Neural cell (in vitro differentiated cells): Measurements from ENCODE around the gene GALNT4. TPM values are rescaled to one million over a fixed set of nuclear protein-coding genes. Genes with fewer than 3 reads are reported as not detected.

Experiments
- H2AFZ ChIP-seq: fragments of 200-600, 300-800 bp; sonication (generic), shearing (Covaris generic); 2 replicates; pipeline ENCODE4 v1.6.0; 2014; ENCODE audit warnings: low read depth, mild to moderate bottlenecking, antibody characterized with exemption, low read length, moderate library complexity
- H3F3A ChIP-seq: fragments of 200-600 bp; shearing (Covaris generic); 2 replicates; pipeline ENCODE4 v1.6.1; 2016; ENCODE audit warnings: mild to moderate bottlenecking, moderate library complexity, mixed read lengths, antibody characterized with exemption, low read length; ENCODE audit not compliant: insufficient read depth, poor library complexity, severe bottlenecking
- H3K27ac ChIP-seq: fragments of 200-600, 300-800 bp; sonication (generic), shearing (Covaris generic); 2 replicates; pipeline ENCODE4 v1.5.1; 2014; ENCODE audit warnings: mild to moderate bottlenecking, low read length, moderate library complexity
- H3K27me3 ChIP-seq: fragments of 300-800, 200-600 bp; sonication (generic), shearing (Covaris generic); 2 replicates; pipeline ENCODE4 v1.6.0; 2014; ENCODE audit warnings: mild to moderate bottlenecking, low read depth, low read length, moderate library complexity; ENCODE audit not compliant: insufficient read depth
- H3K36me3 ChIP-seq: fragments of 300-800, 200-600 bp; sonication (generic), shearing (Covaris generic); 2 replicates; pipeline ENCODE4 v1.5.1; 2014; ENCODE audit warnings: mild to moderate bottlenecking, antibody characterized with exemption, low read length, moderate library complexity; ENCODE audit not compliant: insufficient read depth
- H3K4me2 ChIP-seq: fragments of 300-800, 200-600 bp; sonication (generic), shearing (Covaris generic); 2 replicates; pipeline ENCODE4 v1.6.0; 2014; ENCODE audit warnings: mild to moderate bottlenecking, low read length
- H3K4me3 ChIP-seq: fragments of 300-800, 200-600 bp; sonication (generic), shearing (Covaris generic); 2 replicates; pipeline ENCODE4 v1.5.1; 2014; ENCODE audit warnings: mild to moderate bottlenecking, low read length, moderate library complexity
- H3K79me2 ChIP-seq: fragments of 200-600 bp; shearing (Covaris generic); replicated peaks from 2 replicates; pipeline ENCODE4 v1.6.0; 2014; ENCODE audit warnings: mild to moderate bottlenecking, low read length, moderate library complexity; ENCODE audit not compliant: insufficient read depth
- H3K9ac ChIP-seq: fragments of 300-800, 200-600 bp; sonication (generic), shearing (Covaris generic); 2 replicates; pipeline ENCODE4 v1.6.1; 2016; ENCODE audit warnings: mild to moderate bottlenecking, low read length, mixed read lengths
- H3K9me2 ChIP-seq: fragments of 200-600 bp; shearing (Covaris generic); 2 replicates; pipeline ENCODE4 v1.6.1; 2016; ENCODE audit warnings: mild to moderate bottlenecking, low read length, mixed read lengths; ENCODE audit not compliant: insufficient read depth
- H3K9me3 ChIP-seq: fragments of 200-600, 300-800 bp; sonication (generic), shearing (Covaris generic); 2 replicates; pipeline ENCODE4 v1.6.1; 2016; ENCODE audit warnings: mild to moderate bottlenecking, mixed run types, low read length, moderate library complexity, mixed read lengths
- H4K20me1 ChIP-seq: fragments of 200-600 bp; shearing (Covaris generic); 2 replicates; pipeline ENCODE4 v1.6.1; 2016; ENCODE audit warnings: mild to moderate bottlenecking, mixed run types; ENCODE audit not compliant: insufficient read depth
- EZH2 ChIP-seq: fragments of 200-600, 300-800 bp; shearing (Covaris generic), sonication (generic); IDR thresholded peaks from 2 replicates; pipeline ENCODE4 v1.6.1; 2014; ENCODE audit warnings: antibody characterized with exemption, low read length, borderline replicate concordance, mild to moderate bottlenecking; ENCODE audit not compliant: insufficient read depth, poor library complexity, severe bottlenecking
- MXI1 ChIP-seq: fragments of 450-650 bp; conservative IDR thresholded peaks from 2 replicates; pipeline ENCODE4 v1.6.1; 2014; ENCODE audit warnings: antibody characterized with exemption, mild to moderate bottlenecking; ENCODE audit not compliant: poor library complexity, severe bottlenecking
- POLR2AphosphoS5 ChIP-seq: IDR thresholded peaks from 2 replicates; pipeline ENCODE4 v1.6.1; 2012
- RAD21 ChIP-seq: fragments of 450-650 bp; conservative IDR thresholded peaks from 2 replicates; pipeline ENCODE4 v1.6.1; 2014; ENCODE audit warnings: antibody characterized with exemption, mild to moderate bottlenecking, moderate library complexity
- SMC3 ChIP-seq: fragments of 450-650 bp; conservative IDR thresholded peaks from 2 replicates; pipeline ENCODE4 v1.6.1; 2014; ENCODE audit warnings: antibody characterized with exemption, mild to moderate bottlenecking, moderate library complexity; ENCODE audit not compliant: poor library complexity
- TAF1 ChIP-seq: IDR thresholded peaks from 2 replicates; pipeline ENCODE4 v1.6.1; 2012; ENCODE audit warnings: low read depth
- polyA minus RNA-seq: library from RNA; depleted of rRNA, polyadenylated mRNA; stranded (reverse); fragments of >200 nt; gene quantifications from 2 replicates; pipeline ENCODE4 v1.2.3, GENCODE V29; 2014
- polyA plus RNA-seq: library from polyadenylated mRNA; depleted of rRNA; stranded (reverse); fragments of >200 nt; gene quantifications from 2 replicates; pipeline ENCODE4 v1.2.3, GENCODE V29; 2014
- TF ChIP-seq, protein P1 (sequence below): fragments of 450-650 bp; IDR thresholded peaks from 2 replicates; pipeline ENCODE4 v1.5.1; 2014; ENCODE audit warnings: antibody characterized with exemption, mild to moderate bottlenecking, moderate library complexity; ENCODE audit not compliant: poor library complexity, severe bottlenecking
- TF ChIP-seq, protein P2 (sequence below): IDR thresholded peaks from 2 replicates; pipeline ENCODE4 v1.6.1; 2012; ENCODE audit warnings: borderline replicate concordance

Gene GALNT4
- polyA plus RNA-seq, result 0.78 and 3.0 TPM in 2 replicates
- polyA minus RNA-seq, result 3.5 and 4.1 TPM in 2 replicates

DNA sequence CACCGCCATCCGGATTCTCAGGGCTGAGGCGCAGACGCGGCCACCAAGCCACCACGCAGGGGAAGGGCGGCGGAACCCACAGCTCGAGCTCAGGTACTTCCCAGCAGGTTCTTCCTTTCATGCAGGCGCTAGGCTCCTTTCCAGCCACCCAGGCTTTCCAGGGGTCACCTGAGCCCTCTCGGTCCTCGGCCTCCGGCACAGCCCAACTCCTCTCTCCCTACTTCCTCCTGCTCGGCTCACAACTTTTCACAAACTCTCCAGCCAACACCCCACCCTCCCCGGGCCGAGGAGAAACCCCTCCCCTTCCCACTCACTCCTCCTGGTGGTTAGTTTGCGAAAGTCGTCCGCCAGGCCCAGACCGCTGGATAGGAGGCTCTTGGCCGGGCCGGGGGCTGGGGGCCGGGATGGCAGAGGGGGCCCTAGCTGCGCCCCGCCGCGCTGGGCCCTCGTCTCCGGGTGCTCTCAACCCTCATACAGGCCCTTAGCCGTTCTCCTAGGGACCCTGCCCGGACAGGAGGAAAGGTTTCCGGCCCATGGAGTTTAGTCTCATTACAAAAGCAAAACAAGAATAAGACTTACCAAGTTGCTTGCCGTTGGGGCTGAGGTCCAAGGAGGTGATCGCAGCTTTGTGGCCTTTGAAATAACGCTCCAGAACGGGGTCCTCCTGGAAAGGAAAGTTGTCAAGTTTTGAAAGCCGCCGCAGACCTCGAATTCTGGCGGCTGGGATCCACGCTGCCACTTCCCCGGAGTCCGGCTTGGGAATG is at the start of gene GALNT4:
GALNT4 (minus strand) TSS at position 256 of the 764 bp plus-strand sequence; CDS start at position 9, 247 bp downstream.
- H3F3A ChIP-seq, result no peaks in the 10 kb centered on the region
- no peak for TF ChIP-seq MXI1
- no peak for TF ChIP-seq POLR2AphosphoS5
- TF ChIP-seq TAF1, result no peak
- TF ChIP-seq SMC3, result peak; percentile 54
- TF ChIP-seq, protein P1, sequence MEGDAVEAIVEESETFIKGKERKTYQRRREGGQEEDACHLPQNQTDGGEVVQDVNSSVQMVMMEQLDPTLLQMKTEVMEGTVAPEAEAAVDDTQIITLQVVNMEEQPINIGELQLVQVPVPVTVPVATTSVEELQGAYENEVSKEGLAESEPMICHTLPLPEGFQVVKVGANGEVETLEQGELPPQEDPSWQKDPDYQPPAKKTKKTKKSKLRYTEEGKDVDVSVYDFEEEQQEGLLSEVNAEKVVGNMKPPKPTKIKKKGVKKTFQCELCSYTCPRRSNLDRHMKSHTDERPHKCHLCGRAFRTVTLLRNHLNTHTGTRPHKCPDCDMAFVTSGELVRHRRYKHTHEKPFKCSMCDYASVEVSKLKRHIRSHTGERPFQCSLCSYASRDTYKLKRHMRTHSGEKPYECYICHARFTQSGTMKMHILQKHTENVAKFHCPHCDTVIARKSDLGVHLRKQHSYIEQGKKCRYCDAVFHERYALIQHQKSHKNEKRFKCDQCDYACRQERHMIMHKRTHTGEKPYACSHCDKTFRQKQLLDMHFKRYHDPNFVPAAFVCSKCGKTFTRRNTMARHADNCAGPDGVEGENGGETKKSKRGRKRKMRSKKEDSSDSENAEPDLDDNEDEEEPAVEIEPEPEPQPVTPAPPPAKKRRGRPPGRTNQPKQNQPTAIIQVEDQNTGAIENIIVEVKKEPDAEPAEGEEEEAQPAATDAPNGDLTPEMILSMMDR, result peak; percentile 57
- no peak for TF ChIP-seq EZH2
- TF ChIP-seq, protein P2, sequence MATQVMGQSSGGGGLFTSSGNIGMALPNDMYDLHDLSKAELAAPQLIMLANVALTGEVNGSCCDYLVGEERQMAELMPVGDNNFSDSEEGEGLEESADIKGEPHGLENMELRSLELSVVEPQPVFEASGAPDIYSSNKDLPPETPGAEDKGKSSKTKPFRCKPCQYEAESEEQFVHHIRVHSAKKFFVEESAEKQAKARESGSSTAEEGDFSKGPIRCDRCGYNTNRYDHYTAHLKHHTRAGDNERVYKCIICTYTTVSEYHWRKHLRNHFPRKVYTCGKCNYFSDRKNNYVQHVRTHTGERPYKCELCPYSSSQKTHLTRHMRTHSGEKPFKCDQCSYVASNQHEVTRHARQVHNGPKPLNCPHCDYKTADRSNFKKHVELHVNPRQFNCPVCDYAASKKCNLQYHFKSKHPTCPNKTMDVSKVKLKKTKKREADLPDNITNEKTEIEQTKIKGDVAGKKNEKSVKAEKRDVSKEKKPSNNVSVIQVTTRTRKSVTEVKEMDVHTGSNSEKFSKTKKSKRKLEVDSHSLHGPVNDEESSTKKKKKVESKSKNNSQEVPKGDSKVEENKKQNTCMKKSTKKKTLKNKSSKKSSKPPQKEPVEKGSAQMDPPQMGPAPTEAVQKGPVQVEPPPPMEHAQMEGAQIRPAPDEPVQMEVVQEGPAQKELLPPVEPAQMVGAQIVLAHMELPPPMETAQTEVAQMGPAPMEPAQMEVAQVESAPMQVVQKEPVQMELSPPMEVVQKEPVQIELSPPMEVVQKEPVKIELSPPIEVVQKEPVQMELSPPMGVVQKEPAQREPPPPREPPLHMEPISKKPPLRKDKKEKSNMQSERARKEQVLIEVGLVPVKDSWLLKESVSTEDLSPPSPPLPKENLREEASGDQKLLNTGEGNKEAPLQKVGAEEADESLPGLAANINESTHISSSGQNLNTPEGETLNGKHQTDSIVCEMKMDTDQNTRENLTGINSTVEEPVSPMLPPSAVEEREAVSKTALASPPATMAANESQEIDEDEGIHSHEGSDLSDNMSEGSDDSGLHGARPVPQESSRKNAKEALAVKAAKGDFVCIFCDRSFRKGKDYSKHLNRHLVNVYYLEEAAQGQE, result no peak

GRCh38 chr12:89573051-89573810 is 48.6 kb upstream of the GALNT4 start:
- Histone ChIP-seq H3K4me2 (no peak overlapping the region), H3K79me2 (no peaks in the 10 kb centered on the region), H3K9me2 (no peaks in the 10 kb centered on the region), H3K4me3 (no peak overlapping the region), H3K9ac (no peak overlapping the region), H3K9me3 (no peaks in the 10 kb centered on the region), H3K36me3 (no peaks in the 10 kb centered on the region), H4K20me1 (no peaks in the 10 kb centered on the region), H3F3A (no peaks in the 10 kb centered on the region), H3K27me3 (no peaks in the 10 kb centered on the region), H3K27ac (no peak overlapping the region), H2AFZ (no peak overlapping the region)
- TF ChIP-seq MXI1, result no peak
- TF ChIP-seq RAD21, result no peak
- TF ChIP-seq TAF1, result no peak
- no peak for TF ChIP-seq EZH2
- TF ChIP-seq, protein P2, result no peak

More for the DNA sequence above, at the start of gene GALNT4:
- Histone ChIP-seq H3K36me3 (no peaks in the 10 kb centered on the region), H3K9me2 (no peaks in the 10 kb centered on the region), H3K27ac (peak within 1 kb of the TSS; percentile 91), H3K79me2 (no peaks in the 10 kb centered on the region), H3K27me3 (no peaks in the 10 kb centered on the region), H3K9me3 (no peaks in the 10 kb centered on the region), H3K4me3 (peak within 1 kb of the TSS; percentile 94), H3K9ac (peak within 1 kb of the TSS; percentile 82), H3K4me2 (peak within 1 kb of the TSS; percentile 65), H2AFZ (peak within 1 kb of the TSS; percentile 94), H4K20me1 (peaks cover 2% of the 10 kb centered on the region)
